Endothelial cell of umbilical vein (primary cell): Measurements from ENCODE around the gene OTULIN. TPM values are rescaled to one million over a fixed set of nuclear protein-coding genes. Genes with fewer than 3 reads are reported as not detected.

Experiments
- BruUV-seq: library from RNA; stranded (reverse); fragments of 400-500 nt; replicated peaks from 2 replicates; lab custom pipeline; 2021; lab: Mats Ljungman, UMichigan
- CTCF ChIA-PET: fragments of 300-600, 350-600 bp; sonication (Branson Sonifier 250); formaldehyde crosslinking; loops from one replicate; lab custom pipeline; 2021; ENCODE audit warnings: antibody characterized with exemption, inconsistent platforms; lab: Charles Lee
- POLR2A ChIA-PET: fragments of 300-600, 350-600 bp; sonication (Branson Sonifier 250); formaldehyde crosslinking; loops from one replicate; lab custom pipeline; 2021; ENCODE audit warnings: antibody characterized with exemption, inconsistent platforms; lab: Charles Lee
- DNase-seq: peaks from one replicate; pipeline ENCODE4 v3.0.0-alpha.2; 2011; ENCODE audit warnings: low read depth, low spot score
- FAIRE-seq: peaks from 2 replicates; lab custom pipeline; 2011; peaks lifted over from hg19 to GRCh38; lab: Jason Lieb, UNC
- H2AFZ ChIP-seq: 2 replicates; pipeline ENCODE4 v1.6.0; 2012; ENCODE audit warnings: low read depth, low read length, control low read depth, inconsistent platforms
- H3K27ac ChIP-seq: 2 replicates; pipeline ENCODE4 v1.5.1; 2011; ENCODE audit warnings: low read depth, mild to moderate bottlenecking, control low read depth, low read length, moderate library complexity; ENCODE audit not compliant: insufficient read depth
- H3K27me3 ChIP-seq, 2 experiments: 2 replicates each; pipeline versions ENCODE4 v1.6.0 to v1.6.1; 2011; ENCODE audit warnings: low read length in 2 of 2, mixed read lengths in 1 of 2; ENCODE audit not compliant: control insufficient read depth in 2 of 2, insufficient read depth in 2 of 2
- H3K36me3 ChIP-seq, 2 experiments: 2 replicates in 1 of 2; 3 replicates in 1 of 2; pipeline ENCODE4 v1.5.1; 2011; ENCODE audit warnings: low read length in 2 of 2, mild to moderate bottlenecking in 1 of 2, moderate library complexity in 1 of 2; ENCODE audit not compliant: control insufficient read depth in 2 of 2, insufficient read depth in 2 of 2; ENCODE audit errors: extremely low read depth in 1 of 2
- H3K4me1 ChIP-seq: 3 replicates; pipeline ENCODE4 v1.5.1; 2011; ENCODE audit warnings: mild to moderate bottlenecking, low read length; ENCODE audit not compliant: control insufficient read depth, insufficient read depth; ENCODE audit errors: extremely low read depth
- H3K4me2 ChIP-seq: 2 replicates; pipeline ENCODE4 v1.6.1; 2011; ENCODE audit warnings: low read length, control low read depth, mixed read lengths; ENCODE audit not compliant: insufficient read depth
- H3K4me3 ChIP-seq, 3 experiments: fragments of 200-600 bp in 1 of 3; sonication (generic), shearing (Covaris generic) in 1 of 3; replicated peaks in 1 of 3; 2 replicates each; pipeline ENCODE4 v1.5.1; 2011 to 2016; ENCODE audit warnings: control low read depth in 3 of 3, low read length in 3 of 3, mild to moderate bottlenecking in 2 of 3, inconsistent platforms in 1 of 3, low read depth in 1 of 3, moderate library complexity in 1 of 3; ENCODE audit not compliant: insufficient read depth in 1 of 3
- H3K79me2 ChIP-seq: 2 replicates; pipeline ENCODE4 v1.6.0; 2012; ENCODE audit warnings: low read length, inconsistent platforms; ENCODE audit not compliant: control insufficient read depth, insufficient read depth
- H3K9ac ChIP-seq: replicated peaks from 2 replicates; pipeline ENCODE3; 2011; ENCODE audit warnings: low read length, control low read depth; ENCODE audit not compliant: insufficient read depth; ENCODE audit errors: extremely low read depth
- H3K9me1 ChIP-seq: replicated peaks from 3 replicates; pipeline ENCODE4 v1.6.0; 2011; ENCODE audit warnings: mild to moderate bottlenecking, low read length; ENCODE audit not compliant: control insufficient read depth, insufficient read depth; ENCODE audit errors: extremely low read depth
- H3K9me3 ChIP-seq: replicated peaks from 2 replicates; pipeline ENCODE4 v1.5.1; 2012; ENCODE audit warnings: low read length, inconsistent platforms; ENCODE audit not compliant: control insufficient read depth, insufficient read depth
- H4K20me1 ChIP-seq: replicated peaks from 2 replicates; pipeline ENCODE3; 2011; ENCODE audit warnings: mild to moderate bottlenecking, low read length; ENCODE audit not compliant: control insufficient read depth, insufficient read depth; ENCODE audit errors: extremely low read depth
- CTCF ChIP-seq, 2 donors: IDR thresholded peaks; 1 replicate in 1 of 2; 2 replicates in 1 of 2; pipeline ENCODE4 v1.5.1; 2011; ENCODE audit warnings: low read length in 2 of 2, mild to moderate bottlenecking in 2 of 2, moderate library complexity in 2 of 2, control low read depth in 1 of 2, inconsistent platforms in 1 of 2, low read depth in 1 of 2; ENCODE audit not compliant: insufficient read depth in 1 of 2; ENCODE audit errors: extremely low read depth in 1 of 2
- FOS ChIP-seq: IDR thresholded peaks from 2 replicates; pipeline ENCODE4 v1.6.1; 2011; ENCODE audit warnings: mild to moderate bottlenecking, low read length, moderate library complexity, borderline replicate concordance; ENCODE audit not compliant: insufficient read depth
- GATA2 ChIP-seq: IDR thresholded peaks from 2 replicates; pipeline ENCODE4 v1.7.0; 2011; ENCODE audit warnings: low read depth, mild to moderate bottlenecking, moderate library complexity, mixed read lengths, low read length; ENCODE audit not compliant: insufficient read length, insufficient read depth
- JUN ChIP-seq: IDR thresholded peaks from 2 replicates; pipeline ENCODE4 v1.6.1; 2011; ENCODE audit warnings: borderline replicate concordance, low read depth; ENCODE audit not compliant: insufficient read length, insufficient read depth
- MAX ChIP-seq: IDR thresholded peaks from 2 replicates; pipeline ENCODE4 v1.6.1; 2011; ENCODE audit not compliant: insufficient read depth, insufficient read length
- MYC ChIP-seq: IDR thresholded peaks from one replicate; pipeline ENCODE4 v1.6.1; 2011; ENCODE audit warnings: mild to moderate bottlenecking, low read depth, low read length
- POLR2A ChIP-seq: IDR thresholded peaks from 2 replicates; pipeline ENCODE4 v1.6.1; 2012; ENCODE audit warnings: low read depth, mild to moderate bottlenecking, control low read depth, low read length
- POLR2AphosphoS5 ChIP-seq: IDR thresholded peaks from 2 replicates; pipeline ENCODE4 v1.6.1; 2012; ENCODE audit warnings: low read depth, mild to moderate bottlenecking, control low read depth, low read length, moderate library complexity; ENCODE audit not compliant: insufficient read depth
- dilution Hi-C: fragments of 300-500 bp; cut with MboI; formaldehyde crosslinking; loops from one replicate; pipeline ENCODE4 v1.15.0; 2019; ENCODE audit warnings: low sequenced_read_pairs; ENCODE audit not compliant: extremely low pct_ligation_motif_present
- intact Hi-C: fragments of 100-400 bp; cut with micrococcal nuclease; formaldehyde crosslinking; loops from one replicate; pipeline ENCODE4 v1.10.0; 2022
- polyA plus RNA-seq, 4 experiments: library from polyadenylated mRNA; depleted of rRNA in 3 of 4; stranded (reverse) in 3 of 4; unstranded in 1 of 4; fragments of >200 nt; gene quantifications; 2 replicates each; pipeline versions ENCODE4 v1.2.1 to v1.2.3, GENCODE V29; 2011 to 2012; ENCODE audit warnings: missing spikeins in 1 of 4
- total RNA-seq: library from RNA; stranded (reverse); gene quantifications from 2 replicates; pipeline ENCODE4 v1.2.3, GENCODE V29; 2021

The OTULIN gene
- total and polyA plus RNA-seq, 2 donors (not counting 3 experiments of a cell fraction or from before 2014, with no cell fraction given), result 7.8 to 30.2 TPM

GRCh38 chr5:14684757-14685156 is 20.2 kb downstream of the OTULIN start:
- no peaks in the 10 kb centered on the region for H3K9me1 ChIP-seq
- no peak for TF ChIP-seq FOS
- TF ChIP-seq POLR2A, result no peak
- no peak for TF ChIP-seq MYC
- TF ChIP-seq POLR2AphosphoS5, result no peak
- TF ChIP-seq JUN, result no peak
- no peak for TF ChIP-seq GATA2
- TF ChIP-seq CTCF (IDR thresholded peaks at IDR 0.05; ENCODE audit: extremely low read depth in 1 of 2, insufficient read depth in 1 of 2, low read depth in 1 of 2, low read length in 2 of 2), result no peak
- TF ChIP-seq MAX, result no peak
- CTCF ChIA-PET, result interaction anchor here (0.6 to 4.5 kb wide), 13 partner anchors 10 to 1974 kb away, joined by 3 to 94 read pairs (median 14); no protein-coding TSS in a partner anchor
- no TSS peak for BruUV-seq
- dilution Hi-C loops (no loop called here), intact Hi-C loops (loop anchor here (1.0 kb wide), 3 partner anchors 43 to 330 kb away; no protein-coding TSS in a partner anchor)
- H3K9me3 ChIP-seq, result no peaks in the 10 kb centered on the region
- H3K27ac ChIP-seq, result no peak overlapping the region
- H3K79me2 ChIP-seq, result no peaks in the 10 kb centered on the region
- DNase-seq (no peak), FAIRE-seq (no peak)
- no peak overlapping the region for H2AFZ ChIP-seq
- H3K27me3 ChIP-seq, result no peaks in the 10 kb centered on the region
- peaks cover 11 to 28% of the 10 kb centered on the region in 2 experiments for H3K36me3 ChIP-seq
- no peak overlapping the region for H3K4me3 ChIP-seq
- no peak overlapping the region for H3K9ac ChIP-seq
- POLR2A ChIA-PET, result no interaction called here
- no peaks in the 10 kb centered on the region for H4K20me1 ChIP-seq
- no peaks in the 10 kb centered on the region for H3K4me1 ChIP-seq
- H3K4me2 ChIP-seq, result no peak overlapping the region
